ENCODE measurements around the gene BEST3.

- TF ChIP-seq POLR2AphosphoS5 (IDR thresholded peaks at IDR 0.05; ENCODE audit: low read depth, low read length) (no peak), POLR2A (IDR thresholded peaks at IDR 0.05; ENCODE audit: low read depth, low read length) (no peak), TAF1 (IDR thresholded peaks at IDR 0.05; ENCODE audit: low read depth, low read length) (no peak), SPI1 (IDR thresholded peaks at IDR 0.05; ENCODE audit: low read depth, low read length) (no peak), PAX5 (IDR thresholded peaks at IDR 0.05; ENCODE audit: insufficient read depth, low read length, severe bottlenecking) (peak; percentile 82), POU2F2 (IDR thresholded peaks at IDR 0.05; ENCODE audit: low read depth, low read length) (no peak)
Observed at GRCh38 chr12:69738351-69739286, 39.5 kb upstream of the BEST3 start, which contains the start of gene RAB3IP.

All from GM12891 (cell line).